Loucy (cell line): ENCODE measurements around the gene SLC2A1.

Experiments used
- H2AFZ ChIP-seq: fragments of 200-600 bp; sonication (generic); 2 replicates; pipeline ENCODE4 v1.6.0; 2016; ENCODE audit warnings: antibody characterized with exemption, mild to moderate bottlenecking, low read length, moderate library complexity
- H3F3A ChIP-seq: fragments of 200-600 bp; 2 replicates; pipeline ENCODE4 v1.6.0; 2016; ENCODE audit warnings: antibody characterized with exemption, low read depth, mild to moderate bottlenecking
- H3K27me3 ChIP-seq: fragments of 200-600 bp; sonication (generic); 2 replicates; pipeline ENCODE4 v1.6.1; 2014; ENCODE audit warnings: low read length, mild to moderate bottlenecking; ENCODE audit not compliant: insufficient read depth, poor library complexity, severe bottlenecking
- H3K36me3 ChIP-seq: fragments of 200-600 bp; sonication (generic); 2 replicates; pipeline ENCODE4 v1.6.1; 2016; ENCODE audit warnings: low read length; ENCODE audit not compliant: insufficient read depth
- H3K4me1 ChIP-seq: fragments of 200-600 bp; sonication (generic); 2 replicates; pipeline ENCODE4 v1.5.1; 2014; ENCODE audit warnings: low read length, mild to moderate bottlenecking; ENCODE audit not compliant: insufficient read depth, poor library complexity, severe bottlenecking
- H3K4me2 ChIP-seq: fragments of 200-600 bp; sonication (generic); 2 replicates; pipeline ENCODE4 v1.6.0; 2014; ENCODE audit warnings: antibody characterized with exemption, low read length, low read depth, mild to moderate bottlenecking; ENCODE audit not compliant: poor library complexity, severe bottlenecking
- H3K4me3 ChIP-seq: fragments of 200-600 bp; sonication (generic); 2 replicates; pipeline ENCODE4 v1.5.1; 2014; ENCODE audit warnings: low read length, mild to moderate bottlenecking, mixed read lengths; ENCODE audit not compliant: poor library complexity, severe bottlenecking
- H3K79me2 ChIP-seq: fragments of 200-600 bp; sonication (generic); 2 replicates; pipeline ENCODE4 v1.6.1; 2014; ENCODE audit warnings: low read length; ENCODE audit not compliant: insufficient read depth
- H3K9ac ChIP-seq: fragments of 200-600 bp; sonication (generic); 2 replicates; pipeline ENCODE4 v1.6.0; 2014; ENCODE audit warnings: mild to moderate bottlenecking, low read depth, low read length, moderate library complexity; ENCODE audit not compliant: poor library complexity, severe bottlenecking
- H3K9me2 ChIP-seq: fragments of 200-600 bp; sonication (generic); replicated peaks from 2 replicates; pipeline ENCODE4 v1.6.1; 2016; ENCODE audit warnings: low read depth, low read length, mixed read lengths
- H3K9me3 ChIP-seq: fragments of 200-600 bp; sonication (generic); 2 replicates; pipeline ENCODE4 v1.6.1; 2014; ENCODE audit warnings: mild to moderate bottlenecking, antibody characterized with exemption, low read length, low read depth; ENCODE audit not compliant: insufficient read depth
- H4K20me1 ChIP-seq: fragments of 200-600 bp; sonication (generic); 2 replicates; pipeline ENCODE4 v1.6.0; 2014; ENCODE audit warnings: antibody characterized with exemption, low read length, mild to moderate bottlenecking; ENCODE audit not compliant: insufficient read depth, poor library complexity, severe bottlenecking
- CTCF ChIP-seq: fragments of 200-600 bp; sonication (generic); conservative IDR thresholded peaks from 2 replicates; pipeline ENCODE4 v1.5.1; 2014; ENCODE audit warnings: mild to moderate bottlenecking, antibody characterized with exemption, low read length
- EZH2phosphoT487 ChIP-seq: fragments of 200-600 bp; IDR thresholded peaks from 2 replicates; pipeline ENCODE4 v1.6.1; 2018; ENCODE audit warnings: antibody characterized with exemption, mild to moderate bottlenecking, moderate library complexity, borderline replicate concordance

SLC2A1 gene

GRCh38 chr1:42953182-42954180 lies 5.2 kb downstream of the SLC2A1 start:
- no peak overlapping the region for H2AFZ ChIP-seq
- H3K4me3 ChIP-seq, result peak overlapping the region; percentile 87
- H3K9me3 ChIP-seq, result no peaks in the 10 kb centered on the region
- H3K27me3 ChIP-seq, result no peaks in the 10 kb centered on the region
- H3F3A ChIP-seq, result no peaks in the 10 kb centered on the region
- no peaks in the 10 kb centered on the region for H3K9me2 ChIP-seq
- peak overlapping the region; percentile 62 for H3K9ac ChIP-seq
- H3K4me2 ChIP-seq, result peak overlapping the region; percentile 99
- no peak for TF ChIP-seq EZH2phosphoT487
- no peak for TF ChIP-seq CTCF
- H4K20me1 ChIP-seq, result peaks cover 90% of the 10 kb centered on the region
- no peaks in the 10 kb centered on the region; the same call in 1 of the 2 replicates for H3K36me3 ChIP-seq
- H3K4me1 ChIP-seq, result peaks cover 80% of the 10 kb centered on the region
- peaks cover 100% of the 10 kb centered on the region for H3K79me2 ChIP-seq

GRCh38 chr1:42952303-42953001 lies 6.2 kb downstream of the SLC2A1 start:
- no peak overlapping the region for H2AFZ ChIP-seq
- H3K79me2 ChIP-seq, result peaks cover 100% of the 10 kb centered on the region
- H3K4me2 ChIP-seq, result peak overlapping the region; percentile 99
- H4K20me1 ChIP-seq, result peaks cover 94% of the 10 kb centered on the region
- TF ChIP-seq CTCF (no peak), EZH2phosphoT487 (no peak)
- no peaks in the 10 kb centered on the region for H3K9me2 ChIP-seq
- H3K9me3 ChIP-seq, result no peaks in the 10 kb centered on the region
- peaks cover 9% of the 10 kb centered on the region; the same call in 1 of the 2 replicates for H3K36me3 ChIP-seq
- H3K9ac ChIP-seq, result peak overlapping the region; percentile 62
- H3F3A ChIP-seq, result no peaks in the 10 kb centered on the region
- no peaks in the 10 kb centered on the region for H3K27me3 ChIP-seq
- peaks cover 84% of the 10 kb centered on the region for H3K4me1 ChIP-seq
- peak overlapping the region; percentile 87 for H3K4me3 ChIP-seq

- no peaks in the 10 kb centered on the region for H3K27me3 ChIP-seq
- no peak overlapping the region for H2AFZ ChIP-seq
- no peaks in the 10 kb centered on the region for H3K9me2 ChIP-seq
- H3K9me3 ChIP-seq, result no peaks in the 10 kb centered on the region
- no peaks in the 10 kb centered on the region for H3F3A ChIP-seq
- H3K4me2 ChIP-seq, result peak overlapping the region; percentile 99
- no peak for TF ChIP-seq CTCF
- no peak for TF ChIP-seq EZH2phosphoT487
- H3K36me3 ChIP-seq, result peaks cover 15% of the 10 kb centered on the region; the same call in 1 of the 2 replicates
- H4K20me1 ChIP-seq, result peaks cover 94% of the 10 kb centered on the region
- H3K4me1 ChIP-seq, result peaks cover 78% of the 10 kb centered on the region
- H3K4me3 ChIP-seq, result peak overlapping the region; percentile 87
- peak overlapping the region; percentile 62 for H3K9ac ChIP-seq
- H3K79me2 ChIP-seq, result peaks cover 100% of the 10 kb centered on the region
Observed at GRCh38 chr1:42951588-42951987, 7.1 kb downstream of the SLC2A1 start.
